Dermis microvascular lymphatic vessel endothelial cell (primary cell): Measurements from ENCODE around the gene DOK5. TPM values are rescaled to one million over a fixed set of nuclear protein-coding genes. Genes with fewer than 3 reads are reported as not detected.
A peak's percentile ranks its signal among the peaks of the same experiment; 100 is the strongest.

Source experiments
- DNase-seq, 2 donors: peaks; one replicate each; pipeline versions ENCODE4 v3.0.0 to v3.0.0-alpha.2; 2010; ENCODE audit warnings: low read depth in 2 of 2
- total RNA-seq: library from RNA; depleted of rRNA; stranded (reverse); fragments of >200 nt; gene quantifications from 2 replicates; pipeline ENCODE4 v1.2.1, GENCODE V29; 2014

DOK5 gene
- total RNA-seq, 1 donor from 2014 or later = not detected

DNA sequence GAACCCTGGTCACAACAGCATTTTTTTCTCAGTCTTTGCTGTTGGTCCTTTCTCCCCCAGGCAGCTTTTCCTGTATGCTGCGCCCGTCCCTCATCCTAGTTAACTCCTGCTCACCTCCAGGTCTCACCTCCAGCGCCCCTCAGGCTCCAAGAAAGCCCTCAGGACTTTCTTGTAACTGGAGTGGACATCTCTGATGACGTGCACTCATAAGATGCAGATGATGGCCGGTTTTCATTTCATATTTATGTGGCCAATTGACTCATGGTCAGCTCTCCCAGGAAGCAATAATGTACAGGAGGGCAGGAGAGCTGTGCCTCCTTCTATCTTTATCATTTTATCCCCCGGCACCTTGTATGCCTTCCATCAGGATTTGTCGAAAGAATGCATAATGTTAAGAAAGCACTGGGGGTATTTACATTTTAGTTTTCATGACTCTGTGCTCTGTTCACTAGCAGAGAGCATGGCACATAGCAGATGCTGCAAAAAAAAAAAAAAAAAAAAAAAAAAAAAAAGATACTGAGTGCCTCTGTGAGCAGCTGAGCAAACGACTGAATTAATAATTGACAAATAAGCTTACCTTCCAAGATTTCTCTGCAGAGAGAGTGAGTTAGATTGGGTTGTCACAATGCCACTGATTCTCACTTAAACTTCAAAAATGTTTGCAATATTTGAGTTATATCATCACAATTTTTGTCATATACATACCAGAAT is 170.2 kb downstream of the DOK5 start:
- DNase-seq = no peak

DNA sequence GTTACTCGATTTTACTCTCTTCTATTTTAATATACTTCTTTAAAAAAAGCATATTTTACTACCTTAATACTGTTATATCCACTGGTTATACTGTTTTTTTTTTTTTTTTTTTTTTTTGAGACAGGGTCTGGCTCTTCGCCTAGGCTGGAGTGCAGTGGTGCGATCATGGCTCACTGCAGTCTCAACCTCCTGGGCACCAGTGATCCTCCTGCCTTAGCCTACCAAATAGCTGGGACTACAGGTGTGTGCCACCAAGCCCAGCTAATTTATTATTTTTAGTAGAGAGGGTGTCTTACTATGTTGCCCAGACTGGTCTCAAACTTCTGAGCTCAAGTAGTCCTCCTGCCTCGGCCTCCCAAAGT is 170.7 kb downstream of the DOK5 start:
- DNase-seq = no peak

DNA sequence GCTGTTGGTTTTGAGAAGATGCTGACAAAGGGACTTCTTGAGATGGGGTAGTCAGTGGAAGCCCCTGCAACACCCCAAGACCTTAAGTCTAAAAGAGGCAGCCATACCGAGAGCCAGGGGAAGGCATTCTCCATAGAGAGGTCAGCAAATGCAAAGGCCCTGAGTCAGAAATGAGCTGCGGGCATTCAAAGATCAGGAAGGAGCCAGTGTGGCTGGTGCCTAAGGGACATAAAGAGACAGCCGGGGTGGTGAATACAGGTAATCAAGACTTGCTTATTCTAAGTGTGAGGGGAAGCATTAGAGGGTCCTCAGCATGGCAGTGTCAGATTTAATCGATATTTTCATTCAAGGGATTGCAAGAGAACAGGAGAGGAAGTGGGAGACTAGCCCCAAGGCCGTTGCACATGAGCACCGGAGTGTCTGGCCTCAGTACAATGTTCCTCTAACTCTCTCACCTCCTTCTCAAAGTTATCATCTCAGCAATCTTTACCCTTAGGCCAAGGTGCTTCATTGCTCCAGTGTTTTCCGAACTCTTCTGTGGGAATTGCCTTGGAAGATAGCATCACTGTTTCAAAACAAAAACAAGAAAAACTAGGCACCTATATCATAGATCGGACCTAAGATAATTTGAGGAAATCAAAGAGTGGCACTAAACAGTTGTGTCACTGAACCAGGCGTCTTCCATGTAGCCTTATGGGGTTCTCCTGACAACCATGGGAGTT is 173.2 kb downstream of the DOK5 start:
- DNase-seq = no peak

DNA sequence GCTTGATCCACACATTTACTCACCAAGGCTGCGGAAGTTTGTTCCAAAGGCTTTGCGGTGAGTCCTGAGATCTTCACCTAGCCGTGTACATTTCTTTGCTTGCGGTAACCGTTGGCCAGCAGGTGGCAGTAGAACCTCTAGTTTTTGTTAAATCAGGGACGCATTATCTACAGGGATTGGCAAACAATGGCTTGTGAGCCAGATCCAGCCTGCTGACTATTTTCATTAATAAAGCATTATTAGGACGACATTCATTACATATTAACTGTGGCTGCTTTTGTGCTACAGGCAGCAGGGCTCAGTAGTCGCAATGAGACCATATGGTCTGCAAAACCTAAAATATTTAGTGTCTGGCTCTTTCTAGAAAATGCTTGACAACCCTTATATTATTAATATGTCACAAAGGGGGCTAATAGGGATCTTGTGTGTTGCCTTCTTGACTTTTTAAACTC is 174.1 kb downstream of the DOK5 start:
- DNase-seq = peak; percentile 52 to 68

DNA sequence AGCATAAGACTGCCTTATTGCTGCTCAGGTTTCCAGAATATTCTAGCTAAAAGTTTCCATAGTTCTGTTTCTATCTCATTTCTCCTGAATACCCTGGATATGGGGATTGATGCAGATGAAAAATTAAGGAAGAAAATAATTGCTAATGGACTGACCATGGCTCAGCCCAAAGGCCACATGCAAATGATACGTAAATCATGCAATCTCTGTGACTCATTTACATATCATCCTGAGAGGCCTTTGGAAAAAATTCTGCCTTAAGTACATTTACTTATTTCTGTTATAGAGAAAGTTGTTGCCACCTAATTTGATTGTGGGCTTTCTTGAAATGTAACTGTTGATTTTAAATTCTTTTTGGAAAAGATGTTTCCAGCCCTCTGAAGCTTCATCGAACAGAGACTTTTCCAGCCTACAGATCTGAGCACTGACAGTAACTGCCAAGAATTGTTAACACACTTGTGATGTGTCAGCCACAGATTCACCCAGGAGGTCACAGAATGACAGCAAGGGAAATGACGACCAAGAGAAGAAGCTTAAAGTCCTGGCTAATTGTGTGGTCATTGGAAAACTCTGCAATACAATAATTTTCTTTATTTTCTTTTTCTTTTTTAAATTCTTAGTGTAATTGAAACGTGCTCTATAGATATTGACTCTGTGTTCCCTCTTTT is 174.8 kb downstream of the DOK5 start:
- no peak for DNase-seq

DNA sequence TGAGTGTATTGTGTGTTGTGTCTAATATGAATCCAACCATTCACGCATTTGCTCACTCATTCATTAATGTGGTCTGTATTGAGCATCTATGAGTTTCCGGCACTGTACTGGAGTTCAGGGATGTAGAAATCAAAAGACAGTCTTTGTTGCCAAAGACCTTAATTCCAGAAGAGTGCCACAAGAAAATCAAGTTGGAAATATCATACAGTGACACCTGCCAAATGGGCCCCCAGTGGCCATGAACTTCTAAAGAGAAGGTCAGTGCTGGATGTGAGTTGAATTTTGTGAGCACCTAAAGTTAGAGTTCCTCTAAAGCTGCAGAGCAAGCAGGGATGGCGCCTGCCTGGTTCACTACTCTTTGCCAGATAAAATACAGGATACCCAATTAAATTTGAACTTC is 175.9 kb downstream of the DOK5 start:
- no peak for DNase-seq

DNA sequence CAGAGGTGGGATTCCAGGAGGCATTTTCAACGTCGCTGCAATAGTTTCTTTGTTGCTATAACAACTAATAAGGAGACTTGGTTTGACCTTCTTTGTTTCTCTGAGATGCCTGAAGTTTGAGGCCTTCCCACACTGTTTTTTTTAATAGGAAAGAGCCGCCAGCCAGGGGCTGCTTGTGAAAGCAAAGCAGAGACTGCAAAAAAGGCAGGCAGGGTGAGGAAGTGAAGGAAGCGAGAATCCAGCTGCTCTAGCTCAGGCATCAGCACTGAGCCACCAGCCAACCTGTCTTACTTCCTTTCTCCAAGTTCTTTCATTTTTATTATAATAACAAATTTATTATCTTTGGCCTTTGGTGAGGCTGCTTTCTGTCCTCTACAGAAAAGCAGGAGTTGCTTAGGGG is 179.1 kb downstream of the DOK5 start:
- no peak for DNase-seq

DNA sequence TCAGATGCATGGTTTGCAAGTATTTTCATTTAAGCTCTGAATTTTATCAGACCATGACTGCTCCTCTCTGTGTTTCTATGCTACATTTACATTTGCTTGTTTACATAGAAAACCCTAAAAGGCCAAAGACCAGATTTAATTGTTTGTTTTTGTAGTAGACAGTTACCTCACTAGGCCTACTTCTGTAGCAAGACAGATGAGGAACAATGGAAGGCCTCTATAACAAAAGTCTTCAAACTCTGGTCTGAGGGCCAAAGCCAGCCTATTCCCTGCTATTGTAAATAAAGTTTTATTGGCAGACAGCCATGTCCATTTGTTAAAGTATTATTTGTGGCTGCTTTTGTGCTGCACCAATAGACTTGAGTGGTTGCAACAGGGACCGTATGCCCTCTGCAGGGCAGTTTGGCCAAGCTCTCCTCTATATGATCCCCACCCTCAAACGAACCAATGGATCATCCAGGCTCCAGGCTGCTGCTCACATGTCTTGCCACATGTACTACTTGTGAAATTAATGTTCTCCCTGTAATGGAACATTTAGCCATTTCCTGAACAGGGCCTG is 182.0 kb downstream of the DOK5 start:
- no peak for DNase-seq

DNA sequence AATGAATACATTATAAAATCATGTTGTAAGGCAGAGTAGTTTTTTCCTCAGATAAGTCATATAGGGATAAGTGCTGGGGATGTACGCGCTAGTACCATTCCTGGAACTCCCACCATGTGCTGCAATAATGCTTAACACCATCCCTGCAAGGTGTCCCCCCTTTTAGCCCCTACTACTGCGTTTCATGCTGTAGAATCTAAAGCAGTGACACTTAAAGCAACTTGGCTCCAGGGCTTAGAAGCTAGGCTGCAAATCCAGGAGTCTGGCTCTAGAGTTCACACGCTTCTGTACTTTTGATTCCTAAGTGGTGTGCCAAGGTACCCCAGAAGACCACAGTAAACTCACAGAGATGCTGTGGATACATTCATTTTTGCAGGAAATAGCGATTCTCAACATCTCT is 183.1 kb downstream of the DOK5 start:
- DNase-seq = no peak

DNA sequence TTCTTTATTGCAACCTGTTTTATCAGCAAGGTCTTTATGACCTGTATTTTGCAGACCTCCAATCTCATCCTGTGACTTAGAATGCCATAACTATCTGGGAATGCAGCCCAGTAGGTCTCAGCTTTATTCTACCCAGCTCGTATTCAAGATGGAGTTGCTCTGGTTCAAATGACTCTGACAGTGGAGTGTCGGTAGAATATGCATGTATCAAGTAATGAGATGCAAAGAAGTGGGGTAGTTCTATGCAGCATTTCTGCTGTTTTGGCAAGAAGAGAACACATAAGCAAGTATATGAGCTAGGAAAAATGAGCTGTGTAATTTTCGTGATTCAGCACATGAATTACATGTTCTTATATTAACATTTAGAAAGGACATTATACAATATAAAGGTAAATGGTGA is 185.9 kb downstream of the DOK5 start:
- no peak for DNase-seq

DNA sequence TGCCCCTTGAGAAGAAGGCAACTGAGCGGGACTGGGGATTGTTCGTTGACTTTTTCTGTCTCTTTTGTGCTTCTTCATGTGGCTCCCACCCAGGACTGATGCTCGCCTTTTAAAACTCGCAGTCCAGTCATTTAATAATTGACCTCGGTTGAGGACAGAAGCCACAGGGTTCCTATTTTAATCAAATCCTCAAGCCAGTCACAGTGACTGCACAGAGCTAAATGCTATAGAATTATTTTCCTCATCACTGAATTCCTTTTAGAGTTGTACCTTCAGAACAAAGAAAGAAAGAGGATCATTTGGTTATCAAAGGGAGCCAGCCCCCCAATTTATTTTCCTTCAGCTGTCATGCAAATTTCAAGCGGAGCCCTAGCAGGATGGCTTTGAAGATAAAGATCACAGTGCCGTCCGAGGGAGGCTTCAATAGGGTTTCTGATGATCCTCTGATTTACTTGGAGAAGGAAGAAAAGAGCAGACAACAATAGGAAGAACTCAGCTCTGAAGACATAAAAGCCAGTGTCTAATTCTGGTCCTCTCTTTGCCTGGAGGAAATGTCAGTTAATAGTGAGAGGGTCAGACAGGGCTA is 186.6 kb downstream of the DOK5 start:
- no peak for DNase-seq

DNA sequence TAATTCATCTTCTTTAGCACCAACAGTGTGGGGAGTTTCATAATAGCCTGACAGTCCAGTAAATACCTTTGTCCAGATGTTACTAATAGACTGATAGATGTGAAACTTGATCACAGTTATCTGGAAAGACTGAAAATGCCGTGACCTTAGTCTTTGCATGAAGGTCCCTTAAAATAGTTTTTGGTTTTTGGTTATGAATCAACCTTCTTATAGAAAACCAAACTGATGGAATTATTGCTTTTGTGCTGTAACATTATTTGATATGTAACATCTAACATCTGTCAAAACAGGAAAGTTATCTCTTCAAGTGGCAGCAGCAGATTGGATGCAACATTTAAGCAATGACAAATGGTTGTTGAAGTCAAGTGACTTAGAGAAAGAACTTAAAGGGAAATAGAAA is 190.4 kb downstream of the DOK5 start:
- DNase-seq = no peak

DNA sequence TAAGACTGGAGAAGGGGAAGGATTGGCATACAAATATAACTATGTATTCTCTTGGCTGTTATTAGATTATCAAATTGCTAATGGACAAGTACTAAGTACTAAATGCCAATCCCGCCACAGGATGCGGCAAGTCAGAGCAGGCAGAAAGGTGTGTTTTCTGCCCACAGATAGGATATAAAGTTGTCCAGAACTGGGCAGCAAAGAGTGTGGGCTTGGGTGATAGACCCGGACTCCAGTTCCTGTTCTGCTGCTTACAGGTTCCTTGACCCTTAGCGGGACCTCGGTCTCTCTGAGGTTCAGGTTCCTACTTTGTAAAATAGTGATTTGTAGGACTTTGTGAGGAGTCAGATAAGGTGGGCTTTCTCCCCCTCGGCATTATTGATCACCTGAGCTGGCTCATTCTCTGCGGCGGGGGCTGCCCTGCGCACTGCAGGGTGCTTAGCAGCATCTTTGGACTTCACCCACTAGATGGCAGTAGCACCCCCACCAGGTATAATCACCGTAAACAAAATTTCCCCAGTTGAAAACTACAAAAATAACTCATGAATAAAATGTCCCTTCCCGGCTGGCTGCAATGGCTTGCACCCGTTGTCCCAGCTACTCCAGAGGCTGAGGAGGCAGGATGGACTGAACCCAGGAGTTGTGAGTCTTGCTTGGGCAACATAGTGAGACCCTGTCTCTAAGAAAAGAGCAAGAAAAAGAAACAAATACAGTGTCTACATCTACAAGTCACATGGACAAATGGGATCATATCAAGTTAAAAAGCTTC is 193.1 kb downstream of the DOK5 start:
- DNase-seq = peak in 1 of 2 donors; percentile 33

DNA sequence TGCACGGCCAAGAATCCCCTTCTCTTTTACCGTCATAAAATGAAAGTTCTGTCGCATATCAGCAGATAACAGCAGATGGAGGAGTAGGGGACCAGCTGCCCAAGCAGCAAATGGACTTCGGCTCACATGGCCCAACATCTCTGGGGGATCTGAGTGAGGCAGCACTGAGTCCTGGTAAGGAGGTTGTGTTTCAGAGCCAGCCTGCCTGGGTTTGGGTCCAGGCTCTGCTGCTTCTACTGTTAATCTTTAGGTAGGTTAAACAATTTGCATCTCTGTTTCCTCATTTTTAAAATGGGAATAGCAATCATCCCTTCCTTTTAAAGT is 193.6 kb downstream of the DOK5 start:
- no peak for DNase-seq

DNA sequence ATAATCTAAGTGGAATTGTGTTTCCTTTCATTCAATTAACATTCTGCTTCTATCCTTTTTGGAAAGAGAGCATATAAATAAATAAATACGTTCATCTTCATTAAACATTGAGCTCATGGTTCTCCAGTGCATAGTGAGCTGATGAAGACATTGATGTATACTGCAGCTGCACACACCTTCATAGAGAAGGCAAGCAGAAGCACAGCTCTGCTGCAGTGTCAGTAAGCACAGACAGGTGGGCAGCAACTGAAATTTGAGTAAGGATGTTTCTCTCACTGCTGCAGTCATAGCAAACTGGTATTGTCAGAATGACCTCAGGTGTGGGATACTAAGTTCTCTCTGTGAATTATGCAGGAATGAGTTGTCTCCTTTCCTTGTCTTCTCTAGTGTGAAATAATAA is 202.9 kb downstream of the DOK5 start:
- no peak for DNase-seq

DNA sequence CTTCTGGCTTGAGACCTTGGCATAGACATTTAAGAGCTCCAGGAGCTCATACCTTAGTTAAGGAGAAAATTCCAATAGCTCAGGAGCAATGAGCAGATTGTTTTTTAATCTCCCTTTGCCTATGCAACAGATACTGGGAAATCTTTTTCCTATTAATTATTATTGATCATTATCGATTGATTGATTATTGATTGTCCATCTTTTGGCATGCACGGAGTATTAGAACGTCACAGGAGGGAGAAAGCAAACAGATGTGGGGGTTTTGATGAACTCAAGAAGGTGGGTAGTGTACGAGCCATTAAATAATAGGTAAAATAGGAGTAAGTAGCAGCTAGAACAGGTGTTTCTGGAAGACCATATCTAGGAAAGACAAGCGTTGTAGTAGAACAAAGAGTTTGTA is 205.0 kb downstream of the DOK5 start:
- no peak for DNase-seq

DNA sequence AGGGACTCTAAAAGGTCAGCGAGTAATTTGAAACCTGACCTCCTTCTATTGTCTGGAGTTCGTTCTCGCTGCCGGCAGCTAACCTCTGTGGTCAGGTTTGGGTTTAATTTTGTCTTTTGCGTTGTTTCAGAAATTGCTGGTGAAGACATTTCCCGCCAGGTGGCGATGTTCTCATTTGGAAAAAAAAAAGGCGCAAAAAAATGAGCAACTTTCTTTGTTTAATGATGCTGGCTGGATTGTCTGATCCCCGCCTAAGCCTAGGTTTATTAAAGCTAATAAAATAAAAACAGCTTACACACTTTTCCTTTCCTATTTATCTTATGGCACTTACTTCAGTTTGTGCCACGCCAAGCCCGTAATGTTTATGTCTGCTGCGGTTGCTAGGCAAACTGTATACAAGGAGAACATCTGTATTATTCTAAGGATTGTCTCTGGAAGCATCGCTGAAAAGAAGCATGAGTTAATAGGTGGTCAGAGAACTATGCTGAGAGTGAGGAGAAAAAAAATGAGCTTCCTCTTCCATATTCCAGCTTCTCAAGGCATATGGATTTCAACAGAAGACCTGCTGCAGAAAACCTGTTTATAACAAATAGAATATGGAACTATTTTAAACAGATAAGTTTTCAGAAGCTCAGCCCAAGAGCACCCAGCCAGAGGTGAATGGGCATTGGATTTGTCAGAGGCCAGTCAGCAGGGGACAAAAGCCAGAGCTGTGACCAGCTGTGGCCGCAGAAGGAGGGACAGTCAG is 205.7 kb downstream of the DOK5 start:
- peak in 1 of 2 donors; percentile 40 for DNase-seq

DNA sequence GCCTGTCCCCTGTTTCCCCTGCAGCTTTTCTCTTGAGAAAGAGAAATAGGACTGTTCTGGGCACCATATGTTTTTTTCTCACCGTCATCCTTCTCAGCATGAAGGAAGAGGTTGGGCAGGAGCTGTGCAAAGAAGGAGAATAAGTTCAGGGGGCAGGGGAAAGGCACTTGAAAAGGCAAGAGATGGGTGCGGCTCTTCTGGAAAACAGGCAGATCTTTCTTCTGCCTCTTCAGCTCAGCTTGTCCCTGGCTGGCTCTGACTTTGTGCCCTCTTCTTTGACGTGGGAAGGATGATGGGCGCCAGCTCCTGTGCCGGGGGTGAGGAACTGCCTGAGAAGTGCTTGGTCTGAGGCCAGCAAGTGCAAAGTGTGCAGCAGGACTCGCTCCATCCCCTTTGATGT is 206.5 kb downstream of the DOK5 start:
- DNase-seq = no peak

DNA sequence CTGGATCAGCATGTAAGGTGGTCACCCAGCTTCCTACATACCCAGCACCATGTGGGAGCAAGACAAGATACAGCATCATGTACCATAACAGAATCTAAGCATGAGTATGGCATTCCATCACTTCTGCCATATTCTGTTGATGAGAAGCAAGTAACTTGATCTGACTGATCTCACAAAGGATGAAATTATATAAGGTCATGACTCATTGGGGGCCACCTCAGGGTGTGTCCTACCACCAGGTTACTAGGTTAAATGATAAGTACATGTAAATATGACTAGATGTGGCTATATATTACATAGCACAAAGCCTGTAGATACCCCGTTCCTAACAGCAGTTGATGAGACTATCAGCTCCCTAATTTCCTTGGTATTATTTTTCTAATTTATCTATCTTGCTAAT is 213.1 kb downstream of the DOK5 start:
- no peak for DNase-seq

DNA sequence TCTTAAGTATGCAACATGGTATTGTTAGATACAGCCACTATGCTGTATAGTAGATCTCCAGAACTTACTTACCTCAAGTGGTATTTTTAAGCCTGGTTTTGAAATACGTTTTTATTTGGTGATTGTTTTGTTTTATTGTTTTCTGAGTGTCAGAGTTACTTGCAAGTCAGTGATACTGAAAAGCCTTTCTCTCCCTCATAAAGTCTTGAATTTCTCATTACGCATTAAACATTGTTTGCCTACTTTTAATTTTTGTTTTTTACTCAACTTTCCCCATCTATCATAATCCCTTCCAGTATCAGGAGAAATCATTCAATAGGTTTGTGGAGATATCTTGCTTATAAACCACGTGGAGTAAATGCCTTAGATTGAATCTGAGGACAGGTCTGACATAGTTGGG is 214.9 kb downstream of the DOK5 start:
- no peak for DNase-seq

DNA sequence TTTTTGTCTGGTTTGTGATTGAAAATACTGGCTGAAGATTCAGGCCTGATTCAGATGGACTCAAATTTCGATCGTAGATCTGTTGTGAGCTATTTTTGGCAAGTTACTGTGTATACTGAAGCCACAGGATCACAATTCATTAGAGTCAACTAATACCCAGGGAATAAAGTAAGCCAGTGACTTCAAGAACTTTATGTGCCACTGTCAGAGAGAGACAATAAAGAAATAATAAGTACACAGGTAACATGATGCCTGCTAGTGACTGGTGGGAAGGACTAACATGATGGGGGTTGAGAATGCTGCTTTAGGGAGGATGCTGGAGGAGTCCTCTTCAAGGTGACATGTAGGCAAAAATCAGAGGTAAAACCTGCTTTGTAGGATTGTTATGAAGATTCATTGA is 215.9 kb downstream of the DOK5 start:
- DNase-seq = no peak
